SU-DHL-6 (cell line): ENCODE results near the gene GOLGA5.
"Not testable (repeated sequence)": the region's sequence is repeated elsewhere in the genome, so short reads cannot be mapped to it uniquely, and the experiment has no call there.

Experiments used
- H2AFZ ChIP-seq: fragments of 200-600 bp; sonication (generic); 2 replicates; pipeline ENCODE4 v1.6.1; 2014; ENCODE audit warnings: low read depth, mild to moderate bottlenecking, moderate library complexity, mixed read lengths, antibody characterized with exemption, low read length; ENCODE audit not compliant: severe bottlenecking
- H3F3A ChIP-seq: fragments of 200-600 bp; shearing (Covaris generic); 2 replicates; pipeline ENCODE4 v1.6.0; 2016; ENCODE audit warnings: antibody characterized with exemption, mild to moderate bottlenecking; ENCODE audit not compliant: insufficient read depth
- H3K27ac ChIP-seq: fragments of 200-600 bp; sonication (generic); 2 replicates; pipeline ENCODE4 v1.5.1; 2016; ENCODE audit warnings: low read depth, mild to moderate bottlenecking, low read length, moderate library complexity, mixed read lengths
- H3K27me3 ChIP-seq: fragments of 200-600 bp; sonication (generic), shearing (Covaris generic); 2 replicates; pipeline ENCODE4 v1.6.0; 2014; ENCODE audit warnings: mild to moderate bottlenecking, low read length
- H3K36me3 ChIP-seq: fragments of 200-600 bp; sonication (generic); 2 replicates; pipeline ENCODE4 v1.6.1; 2014; ENCODE audit warnings: mild to moderate bottlenecking, low read length, mixed read lengths
- H3K4me2 ChIP-seq: fragments of 300-600, 200-600 bp; shearing (Covaris generic), sonication (generic); 2 replicates; pipeline ENCODE4 v1.6.0; 2014; ENCODE audit warnings: low read length, low read depth, mild to moderate bottlenecking; ENCODE audit not compliant: poor library complexity, severe bottlenecking
- H3K4me3 ChIP-seq: fragments of 200-600 bp; sonication (generic); 2 replicates; pipeline ENCODE4 v1.5.1; 2014; ENCODE audit warnings: antibody characterized with exemption, low read length, mild to moderate bottlenecking, mixed read lengths; ENCODE audit not compliant: insufficient read depth, poor library complexity, severe bottlenecking
- H3K79me2 ChIP-seq: fragments of 200-600 bp; sonication (generic); 2 replicates; pipeline ENCODE4 v1.6.1; 2014; ENCODE audit warnings: mild to moderate bottlenecking, low read length, moderate library complexity; ENCODE audit not compliant: insufficient read depth
- H3K9ac ChIP-seq: fragments of 200-600 bp; sonication (generic); 2 replicates; pipeline ENCODE4 v1.7.0; 2014; ENCODE audit warnings: mild to moderate bottlenecking, low read length
- H3K9me2 ChIP-seq: fragments of 200-600 bp; sonication (generic); replicated peaks from 2 replicates; pipeline ENCODE4 v1.6.1; 2014; ENCODE audit warnings: low read length; ENCODE audit not compliant: insufficient read depth
- H3K9me3 ChIP-seq: fragments of 200-600 bp; sonication (generic); 2 replicates; pipeline ENCODE4 v1.6.1; 2014; ENCODE audit warnings: low read length, mixed read lengths; ENCODE audit not compliant: insufficient read depth
- H4K20me1 ChIP-seq: fragments of 200-600 bp; sonication (generic); 2 replicates; pipeline ENCODE4 v1.6.1; 2014; ENCODE audit warnings: low read depth, mild to moderate bottlenecking, antibody characterized with exemption, low read length, moderate library complexity, mixed read lengths
- CTCF ChIP-seq: fragments of 200-600 bp; sonication (generic); IDR thresholded peaks from one replicate; pipeline ENCODE4 v1.5.1; 2017; ENCODE audit warnings: antibody characterized with exemption, mild to moderate bottlenecking, low read length, moderate library complexity; ENCODE audit not compliant: insufficient read depth, poor library complexity, severe bottlenecking
- EZH2phosphoT487 ChIP-seq: fragments of 200-600 bp; sonication (generic), shearing (Covaris generic); conservative IDR thresholded peaks from 2 replicates; pipeline ENCODE4 v1.6.1; 2018; ENCODE audit warnings: mild to moderate bottlenecking, antibody characterized with exemption, low read length, moderate library complexity, mixed read lengths

Gene GOLGA5

GRCh38 chr14:92847749-92848148 lies 53.6 kb downstream of the GOLGA5 start:
- no peak for TF ChIP-seq CTCF
- no peak for TF ChIP-seq EZH2phosphoT487
- Histone ChIP-seq H3F3A (no peaks in the 10 kb centered on the region), H3K27ac (no peak overlapping the region), H3K4me2 (no peak overlapping the region), H2AFZ (no peak overlapping the region), H3K9me3 (no peaks in the 10 kb centered on the region), H3K4me3 (no peak overlapping the region), H3K36me3 (no peaks in the 10 kb centered on the region), H3K27me3 (no peaks in the 10 kb centered on the region), H4K20me1 (no peaks in the 10 kb centered on the region), H3K9ac (no peak overlapping the region), H3K9me2 (no peaks in the 10 kb centered on the region), H3K79me2 (no peaks in the 10 kb centered on the region)

- Histone ChIP-seq H3K9me2 (no peaks in the 10 kb centered on the region), H3F3A (no peaks in the 10 kb centered on the region), H3K79me2 (no peaks in the 10 kb centered on the region), H3K36me3 (no peaks in the 10 kb centered on the region), H3K27ac (no peak overlapping the region), H3K9ac (no peak overlapping the region), H3K27me3 (no peaks in the 10 kb centered on the region), H2AFZ (no peak overlapping the region), H3K9me3 (no peaks in the 10 kb centered on the region), H3K4me2 (no peak overlapping the region), H4K20me1 (no peaks in the 10 kb centered on the region), H3K4me3 (no peak overlapping the region)
- TF ChIP-seq EZH2phosphoT487: no peak
- TF ChIP-seq CTCF: no peak
These were observed 54.8 kb downstream of the GOLGA5 start for GRCh38 chr14:92848887-92849286.

GRCh38 chr14:92850492-92850891 lies 56.4 kb downstream of the GOLGA5 start:
- no peaks in the 10 kb centered on the region for H3K79me2 ChIP-seq

GRCh38 chr14:92853136-92853535 lies 59.0 kb downstream of the GOLGA5 start:
- H3K4me3 ChIP-seq, H3K9ac ChIP-seq, H2AFZ ChIP-seq, H3F3A ChIP-seq, H3K36me3 ChIP-seq, H3K9me2 ChIP-seq, H3K9me3 ChIP-seq, H4K20me1 ChIP-seq, H3K27me3 ChIP-seq, H3K27ac ChIP-seq, H3K4me2 ChIP-seq, H3K79me2 ChIP-seq: not testable (repeated sequence)

More at GRCh38 chr14:92850492-92850891, 56.4 kb downstream of the GOLGA5 start:
- no peaks in the 10 kb centered on the region for H3F3A ChIP-seq
- H3K27me3 ChIP-seq: no peaks in the 10 kb centered on the region
- no peak overlapping the region for H3K9ac ChIP-seq
- no peak overlapping the region for H3K27ac ChIP-seq
- H3K9me2 ChIP-seq: no peaks in the 10 kb centered on the region
- H3K4me2 ChIP-seq: no peak overlapping the region
- H4K20me1 ChIP-seq: no peaks in the 10 kb centered on the region
- H3K9me3 ChIP-seq: no peaks in the 10 kb centered on the region
- no peak overlapping the region for H3K4me3 ChIP-seq
- no peak for TF ChIP-seq CTCF
- no peak for TF ChIP-seq EZH2phosphoT487
- H3K36me3 ChIP-seq: no peaks in the 10 kb centered on the region
- H2AFZ ChIP-seq: no peak overlapping the region
